ENCODE results near the gene RABEPK.
A peak's percentile ranks its signal among the peaks of the same experiment; 100 is the strongest.
"Not testable (repeated sequence)": the region's sequence is repeated elsewhere in the genome, so short reads cannot be mapped to it uniquely, and the experiment has no call there.

RABEPK gene

GRCh38 chr9:125190361-125190801 is 10.0 kb upstream of the RABEPK start:
- peak overlapping the region; percentile 74 to 88 for H3K4me3 ChIP-seq (ENCODE audit: low read depth in 1 of 2, low read length in 2 of 2)
- peaks cover 7 to 9% of the 10 kb centered on the region in 2 donors for H3K4me1 ChIP-seq (ENCODE audit: control insufficient read depth in 1 of 2, insufficient read depth in 2 of 2, low read length in 2 of 2)
- no peaks in the 10 kb centered on the region for H3K36me3 ChIP-seq (ENCODE audit: control insufficient read depth in 1 of 2, insufficient read depth in 2 of 2, low read length in 2 of 2)
- H3K27me3 ChIP-seq (ENCODE audit: control insufficient read depth in 1 of 2, insufficient read depth in 2 of 2, low read length in 2 of 2) = no peaks in the 10 kb centered on the region
- H3K27ac ChIP-seq (ENCODE audit: low read depth, low read length) = peak overlapping the region; percentile 7
- H3K9ac ChIP-seq (ENCODE audit: low read depth in 1 of 2, low read length in 2 of 2) = peak overlapping the region; percentile 61 to 88
- H3K9me3 ChIP-seq (ENCODE audit: control insufficient read depth in 1 of 2, low read length in 2 of 2) = no peaks in the 10 kb centered on the region

GRCh38 chr9:125194466-125194865 is 5.9 kb upstream of the RABEPK start:
- H3K9me3 ChIP-seq (ENCODE audit: control insufficient read depth in 1 of 2, low read length in 2 of 2); H3K36me3 ChIP-seq (ENCODE audit: control insufficient read depth in 1 of 2, insufficient read depth in 2 of 2, low read length in 2 of 2); H3K4me1 ChIP-seq (ENCODE audit: control insufficient read depth in 1 of 2, insufficient read depth in 2 of 2, low read length in 2 of 2); H3K27ac ChIP-seq (ENCODE audit: low read depth, low read length); H3K9ac ChIP-seq (ENCODE audit: low read depth in 1 of 2, low read length in 2 of 2); H3K4me3 ChIP-seq (ENCODE audit: low read depth in 1 of 2, low read length in 2 of 2); H3K27me3 ChIP-seq (ENCODE audit: control insufficient read depth in 1 of 2, insufficient read depth in 2 of 2, low read length in 2 of 2): not testable (repeated sequence)

GRCh38 chr9:125195591-125195990 is 4.8 kb upstream of the RABEPK start:
- not testable (repeated sequence) for H3K9me3 ChIP-seq (ENCODE audit: control insufficient read depth in 1 of 2, low read length in 2 of 2); H3K9ac ChIP-seq (ENCODE audit: low read depth in 1 of 2, low read length in 2 of 2); H3K36me3 ChIP-seq (ENCODE audit: control insufficient read depth in 1 of 2, insufficient read depth in 2 of 2, low read length in 2 of 2); H3K4me3 ChIP-seq (ENCODE audit: low read depth in 1 of 2, low read length in 2 of 2); H3K27ac ChIP-seq (ENCODE audit: low read depth, low read length); H3K27me3 ChIP-seq (ENCODE audit: control insufficient read depth in 1 of 2, insufficient read depth in 2 of 2, low read length in 2 of 2); H3K4me1 ChIP-seq (ENCODE audit: control insufficient read depth in 1 of 2, insufficient read depth in 2 of 2, low read length in 2 of 2)

GRCh38 chr9:125202846-125203618 is 2.7 kb downstream of the RABEPK start:
- Histone ChIP-seq H3K4me3 (ENCODE audit: low read depth in 1 of 2, low read length in 2 of 2) (no peak overlapping the region), H3K27ac (ENCODE audit: low read depth, low read length) (no peak overlapping the region), H3K36me3 (ENCODE audit: control insufficient read depth in 1 of 2, insufficient read depth in 2 of 2, low read length in 2 of 2) (peaks cover 6 to 22% of the 10 kb centered on the region in 2 donors), H3K9ac (ENCODE audit: low read depth in 1 of 2, low read length in 2 of 2) (no peak overlapping the region), H3K4me1 (ENCODE audit: control insufficient read depth in 1 of 2, insufficient read depth in 2 of 2, low read length in 2 of 2) (peaks cover 3 to 8% of the 10 kb centered on the region in 2 donors), H3K27me3 (ENCODE audit: control insufficient read depth in 1 of 2, insufficient read depth in 2 of 2, low read length in 2 of 2) (no peaks in the 10 kb centered on the region), H3K9me3 (ENCODE audit: control insufficient read depth in 1 of 2, low read length in 2 of 2) (no peaks in the 10 kb centered on the region)

GRCh38 chr9:125204477-125204876 is 4.1 kb downstream of the RABEPK start:
- no peaks in the 10 kb centered on the region for H3K9me3 ChIP-seq (ENCODE audit: control insufficient read depth in 1 of 2, low read length in 2 of 2)
- no peak overlapping the region for H3K27ac ChIP-seq (ENCODE audit: low read depth, low read length)
- H3K36me3 ChIP-seq (ENCODE audit: control insufficient read depth in 1 of 2, insufficient read depth in 2 of 2, low read length in 2 of 2) = peaks cover 7 to 25% of the 10 kb centered on the region in 2 donors
- H3K4me3 ChIP-seq (ENCODE audit: low read depth in 1 of 2, low read length in 2 of 2) = no peak overlapping the region
- H3K4me1 ChIP-seq (ENCODE audit: control insufficient read depth in 1 of 2, insufficient read depth in 2 of 2, low read length in 2 of 2) = peaks cover 1 to 6% of the 10 kb centered on the region in 2 donors
- no peak overlapping the region for H3K9ac ChIP-seq (ENCODE audit: low read depth in 1 of 2, low read length in 2 of 2)
- no peaks in the 10 kb centered on the region for H3K27me3 ChIP-seq (ENCODE audit: control insufficient read depth in 1 of 2, insufficient read depth in 2 of 2, low read length in 2 of 2)

- H3K9me3 ChIP-seq (ENCODE audit: control insufficient read depth in 1 of 2, low read length in 2 of 2) = no peaks in the 10 kb centered on the region
- H3K27me3 ChIP-seq (ENCODE audit: control insufficient read depth in 1 of 2, insufficient read depth in 2 of 2, low read length in 2 of 2) = no peaks in the 10 kb centered on the region
- no peaks in the 10 kb centered on the region for H3K4me1 ChIP-seq (ENCODE audit: control insufficient read depth in 1 of 2, insufficient read depth in 2 of 2, low read length in 2 of 2)
- no peak overlapping the region for H3K27ac ChIP-seq (ENCODE audit: low read depth, low read length)
- H3K9ac ChIP-seq (ENCODE audit: low read depth in 1 of 2, low read length in 2 of 2) = no peak overlapping the region
- H3K4me3 ChIP-seq (ENCODE audit: low read depth in 1 of 2, low read length in 2 of 2) = no peak overlapping the region
- peaks cover 6 to 24% of the 10 kb centered on the region in 2 donors for H3K36me3 ChIP-seq (ENCODE audit: control insufficient read depth in 1 of 2, insufficient read depth in 2 of 2, low read length in 2 of 2)
Measured at GRCh38 chr9:125214186-125214585, 13.8 kb downstream of the RABEPK start.

GRCh38 chr9:125218621-125219020 is 18.3 kb downstream of the RABEPK start:
- H3K9me3 ChIP-seq (ENCODE audit: control insufficient read depth in 1 of 2, low read length in 2 of 2) = no peaks in the 10 kb centered on the region
- H3K4me3 ChIP-seq (ENCODE audit: low read depth in 1 of 2, low read length in 2 of 2) = no peak overlapping the region
- H3K9ac ChIP-seq (ENCODE audit: low read depth in 1 of 2, low read length in 2 of 2) = no peak overlapping the region
- no peak overlapping the region for H3K27ac ChIP-seq (ENCODE audit: low read depth, low read length)
- H3K4me1 ChIP-seq (ENCODE audit: control insufficient read depth in 1 of 2, insufficient read depth in 2 of 2, low read length in 2 of 2) = no peaks in the 10 kb centered on the region
- peaks cover 0 to 18% of the 10 kb centered on the region in 2 donors for H3K36me3 ChIP-seq (ENCODE audit: control insufficient read depth in 1 of 2, insufficient read depth in 2 of 2, low read length in 2 of 2)
- no peaks in the 10 kb centered on the region for H3K27me3 ChIP-seq (ENCODE audit: control insufficient read depth in 1 of 2, insufficient read depth in 2 of 2, low read length in 2 of 2)

- peaks cover 10 to 19% of the 10 kb centered on the region in 2 donors for H3K36me3 ChIP-seq (ENCODE audit: control insufficient read depth in 1 of 2, insufficient read depth in 2 of 2, low read length in 2 of 2)
- not testable (repeated sequence) for H3K27ac ChIP-seq (ENCODE audit: low read depth, low read length); H3K4me1 ChIP-seq (ENCODE audit: control insufficient read depth in 1 of 2, insufficient read depth in 2 of 2, low read length in 2 of 2); H3K9me3 ChIP-seq (ENCODE audit: control insufficient read depth in 1 of 2, low read length in 2 of 2); H3K9ac ChIP-seq (ENCODE audit: low read depth in 1 of 2, low read length in 2 of 2); H3K4me3 ChIP-seq (ENCODE audit: low read depth in 1 of 2, low read length in 2 of 2); H3K27me3 ChIP-seq (ENCODE audit: control insufficient read depth in 1 of 2, insufficient read depth in 2 of 2, low read length in 2 of 2)
Measured at GRCh38 chr9:125224858-125225257, 24.5 kb downstream of the RABEPK start.

- no peak overlapping the region for H3K4me3 ChIP-seq (ENCODE audit: low read depth in 1 of 2, low read length in 2 of 2)
- no peak overlapping the region for H3K9ac ChIP-seq (ENCODE audit: low read depth in 1 of 2, low read length in 2 of 2)
- H3K9me3 ChIP-seq (ENCODE audit: control insufficient read depth in 1 of 2, low read length in 2 of 2) = no peaks in the 10 kb centered on the region
- H3K36me3 ChIP-seq (ENCODE audit: control insufficient read depth in 1 of 2, insufficient read depth in 2 of 2, low read length in 2 of 2) = peaks cover 14 to 19% of the 10 kb centered on the region in 2 donors
- no peaks in the 10 kb centered on the region for H3K27me3 ChIP-seq (ENCODE audit: control insufficient read depth in 1 of 2, insufficient read depth in 2 of 2, low read length in 2 of 2)
- H3K4me1 ChIP-seq (ENCODE audit: control insufficient read depth in 1 of 2, insufficient read depth in 2 of 2, low read length in 2 of 2) = no peaks in the 10 kb centered on the region
- H3K27ac ChIP-seq (ENCODE audit: low read depth, low read length) = no peak overlapping the region
Measured at GRCh38 chr9:125227761-125228160, 27.4 kb downstream of the RABEPK start.

- Histone ChIP-seq H3K36me3 (ENCODE audit: control insufficient read depth in 1 of 2, insufficient read depth in 2 of 2, low read length in 2 of 2) (peaks cover 37 to 62% of the 10 kb centered on the region in 2 donors), H3K9ac (ENCODE audit: low read depth in 1 of 2, low read length in 2 of 2) (no peak overlapping the region), H3K27ac (ENCODE audit: low read depth, low read length) (no peak overlapping the region)
Measured at GRCh38 chr9:125233678-125234077, 33.3 kb downstream of the RABEPK start.

More at GRCh38 chr9:125233678-125234077, 33.3 kb downstream of the RABEPK start:
- Histone ChIP-seq H3K27me3 (ENCODE audit: control insufficient read depth in 1 of 2, insufficient read depth in 2 of 2, low read length in 2 of 2) (no peaks in the 10 kb centered on the region), H3K9me3 (ENCODE audit: control insufficient read depth in 1 of 2, low read length in 2 of 2) (no peaks in the 10 kb centered on the region), H3K4me1 (ENCODE audit: control insufficient read depth in 1 of 2, insufficient read depth in 2 of 2, low read length in 2 of 2) (peaks cover 28 to 33% of the 10 kb centered on the region in 2 donors), H3K4me3 (ENCODE audit: low read depth in 1 of 2, low read length in 2 of 2) (no peak overlapping the region)

All from duodenal mucosa (tissue), 2 donors.